ENCODE results near the gene PSTPIP1.

Gene PSTPIP1

DNA sequence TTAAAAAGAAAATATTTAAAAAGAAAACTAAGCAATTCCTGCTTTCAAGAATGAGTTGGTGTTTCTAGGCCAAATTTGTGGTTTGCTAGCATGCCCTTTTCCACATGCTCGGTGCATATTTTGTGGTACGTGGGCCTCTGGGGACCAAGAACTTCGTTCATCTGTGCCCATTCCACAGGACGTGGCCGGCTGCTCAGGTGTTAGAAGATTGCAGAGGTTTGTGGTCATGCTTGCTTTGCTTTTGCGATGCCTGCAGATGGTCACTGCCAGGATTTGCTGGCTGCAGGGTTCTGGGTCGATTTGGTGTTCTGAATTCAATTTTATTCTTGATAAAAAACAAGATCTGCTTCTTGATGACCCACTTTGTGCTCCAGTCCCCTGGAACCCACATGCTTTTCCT lies 7.5 kb downstream of the PSTPIP1 start:
- Histone ChIP-seq H3K36me3 (peaks cover 37% of the 10 kb centered on the region), H3K27ac (peak overlapping the region; percentile 96), H3K4me3 (ENCODE audit: low read depth in 1 of 2, low read length in 1 of 2) (peak overlapping the region; percentile 42 to 44), H3K27me3 (no peaks in the 10 kb centered on the region), H3K9me3 (no peaks in the 10 kb centered on the region), H3K4me1 (ENCODE audit: control insufficient read depth in 1 of 2, insufficient read depth in 1 of 2, low read depth in 1 of 2, low read length in 1 of 2) (peaks cover 98% of the 10 kb centered on the region in 2 experiments)
- TF ChIP-seq CTCF (IDR thresholded peaks at IDR 0.05) = no peak

DNA sequence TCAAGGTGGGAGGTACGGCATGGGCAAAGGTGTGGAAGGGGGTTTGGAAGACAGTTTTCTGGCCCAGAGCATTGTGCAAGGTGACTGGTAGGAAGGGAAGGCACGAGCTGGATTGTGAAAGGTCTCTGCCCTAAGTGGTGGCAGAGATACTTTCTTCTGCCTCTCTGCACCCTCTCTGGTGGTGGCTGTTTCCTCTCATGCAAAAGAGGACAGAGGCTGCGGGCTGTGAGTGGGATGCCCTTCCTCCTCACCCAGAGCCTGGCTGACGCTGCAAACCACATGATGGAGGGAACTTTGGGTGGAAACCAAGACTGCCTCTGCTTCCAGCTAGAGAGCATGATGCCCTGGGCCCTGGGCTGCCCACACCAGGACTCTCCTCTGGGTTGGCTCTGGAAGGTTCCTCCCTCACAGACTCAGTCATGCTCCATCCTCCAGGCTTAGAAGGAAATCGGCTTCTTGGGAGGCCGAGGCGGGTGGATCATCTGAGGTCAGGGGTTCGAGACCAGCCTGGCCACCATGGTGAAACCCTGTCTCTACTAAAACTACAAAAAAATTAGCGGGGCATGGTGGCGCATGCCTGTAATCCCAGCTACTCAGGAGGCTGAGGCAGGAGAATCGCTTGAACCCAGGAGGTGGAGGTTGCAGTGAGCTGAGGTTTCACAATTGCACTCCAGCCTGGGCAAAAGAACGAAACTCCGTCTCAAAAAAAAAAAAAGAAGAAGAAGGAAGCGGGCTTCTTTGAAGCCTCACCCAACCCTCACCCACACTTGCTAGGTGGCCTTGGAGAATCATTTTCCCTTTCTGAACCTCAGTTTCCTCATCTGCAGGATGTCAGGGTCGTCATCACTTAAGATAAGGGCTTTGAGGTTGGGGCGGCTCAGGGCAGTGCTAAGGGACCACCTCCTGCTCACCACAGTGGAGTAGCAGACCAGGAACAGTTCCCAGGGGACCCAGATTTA lies 8.3 kb downstream of the PSTPIP1 start:
- no peaks in the 10 kb centered on the region for H3K9me3 ChIP-seq
- peak overlapping the region; percentile 96 for H3K27ac ChIP-seq
- no peaks in the 10 kb centered on the region for H3K27me3 ChIP-seq
- peaks cover 38% of the 10 kb centered on the region for H3K36me3 ChIP-seq
- peak overlapping the region; percentile 42 to 44 for H3K4me3 ChIP-seq (ENCODE audit: low read depth in 1 of 2, low read length in 1 of 2)
- H3K4me1 ChIP-seq (ENCODE audit: control insufficient read depth in 1 of 2, insufficient read depth in 1 of 2, low read depth in 1 of 2, low read length in 1 of 2) = peaks cover 90 to 97% of the 10 kb centered on the region in 2 experiments
- TF ChIP-seq CTCF (IDR thresholded peaks at IDR 0.05) = no peak

GRCh38 chr15:77004189-77004588 lies 9.3 kb downstream of the PSTPIP1 start:
- H3K36me3 ChIP-seq = peaks cover 34% of the 10 kb centered on the region
- H3K4me1 ChIP-seq (ENCODE audit: control insufficient read depth in 1 of 2, insufficient read depth in 1 of 2, low read depth in 1 of 2, low read length in 1 of 2) = peaks cover 90 to 96% of the 10 kb centered on the region in 2 experiments
- H3K4me3 ChIP-seq (ENCODE audit: low read depth in 1 of 2, low read length in 1 of 2) = peak overlapping the region; percentile 42 to 44
- H3K27ac ChIP-seq = peak overlapping the region; percentile 96
- no peaks in the 10 kb centered on the region for H3K27me3 ChIP-seq
- peak; percentile 32 for TF ChIP-seq CTCF (IDR thresholded peaks at IDR 0.05)
- no peaks in the 10 kb centered on the region for H3K9me3 ChIP-seq

DNA sequence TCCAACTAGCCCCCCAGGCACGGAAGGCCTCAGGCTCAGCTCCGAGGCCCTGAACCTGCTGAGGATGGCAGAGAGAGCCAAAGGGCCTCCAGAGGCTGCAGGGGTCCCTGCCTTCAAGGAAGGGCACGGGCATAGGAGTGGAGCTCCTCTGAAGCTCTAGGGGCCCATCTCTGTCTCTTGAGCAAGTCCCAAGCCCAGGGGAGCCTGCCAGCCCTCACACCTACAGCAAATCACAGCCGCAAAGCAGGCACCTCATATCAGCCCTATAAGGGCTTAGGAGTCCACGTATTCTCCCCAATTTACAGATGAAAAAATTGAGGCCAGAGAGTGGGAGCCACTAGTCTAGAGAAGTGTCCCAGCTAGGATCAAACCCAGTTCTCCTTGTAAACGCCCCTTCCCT lies 14.2 kb downstream of the PSTPIP1 start:
- Histone ChIP-seq H3K27ac (peak overlapping the region; percentile 94), H3K4me1 (ENCODE audit: control insufficient read depth in 1 of 2, insufficient read depth in 1 of 2, low read depth in 1 of 2, low read length in 1 of 2) (peaks cover 84 to 96% of the 10 kb centered on the region in 2 experiments), H3K9me3 (no peaks in the 10 kb centered on the region), H3K27me3 (no peaks in the 10 kb centered on the region), H3K36me3 (peaks cover 55% of the 10 kb centered on the region), H3K4me3 (ENCODE audit: low read depth in 1 of 2, low read length in 1 of 2) (no peak overlapping the region)
- no peak for TF ChIP-seq CTCF (IDR thresholded peaks at IDR 0.05)

GRCh38 chr15:77009646-77010311 lies 14.9 kb downstream of the PSTPIP1 start:
- peaks cover 55% of the 10 kb centered on the region for H3K36me3 ChIP-seq
- no peak overlapping the region for H3K4me3 ChIP-seq (ENCODE audit: low read depth in 1 of 2, low read length in 1 of 2)
- no peak for TF ChIP-seq CTCF (IDR thresholded peaks at IDR 0.05)
- peaks cover 84 to 96% of the 10 kb centered on the region in 2 experiments for H3K4me1 ChIP-seq (ENCODE audit: control insufficient read depth in 1 of 2, insufficient read depth in 1 of 2, low read depth in 1 of 2, low read length in 1 of 2)
- peak overlapping the region; percentile 94 for H3K27ac ChIP-seq
- H3K9me3 ChIP-seq = no peaks in the 10 kb centered on the region
- no peaks in the 10 kb centered on the region for H3K27me3 ChIP-seq
